Osteocyte (in vitro differentiated cells): ENCODE data around the gene SERPINB2. TPM values are rescaled to one million over a fixed set of nuclear protein-coding genes. Genes with fewer than 3 reads are reported as not detected.
"Not testable (repeated sequence)": the region's sequence is repeated elsewhere in the genome, so short reads cannot be mapped to it uniquely, and the experiment has no call there.

Experiments
- DNase-seq: peaks from one replicate; pipeline ENCODE4 v3.0.0; 2021; ENCODE audit warnings: mixed read lengths; ENCODE audit not compliant: unreplicated experiment; ENCODE audit errors: extremely low spot score
- H3K27ac Mint-ChIP-seq: one replicate; pipeline ENCODE4 v1.8.0; 2021; ENCODE audit warnings: mild to moderate bottlenecking, mixed read lengths; ENCODE audit not compliant: unreplicated experiment
- H3K27me3 Mint-ChIP-seq: one replicate; pipeline ENCODE4 v1.8.0; 2021; ENCODE audit warnings: mixed read lengths; ENCODE audit not compliant: unreplicated experiment
- H3K36me3 Mint-ChIP-seq: one replicate; pipeline ENCODE4 v1.8.0; 2021; ENCODE audit warnings: mixed read lengths; ENCODE audit not compliant: unreplicated experiment
- H3K4me1 Mint-ChIP-seq: one replicate; pipeline ENCODE4 v1.8.0; 2021; ENCODE audit warnings: mixed read lengths; ENCODE audit not compliant: unreplicated experiment
- H3K4me3 Mint-ChIP-seq: one replicate; pipeline ENCODE4 v1.8.0; 2021; ENCODE audit warnings: mild to moderate bottlenecking, moderate library complexity, mixed read lengths; ENCODE audit not compliant: unreplicated experiment
- H3K9me3 Mint-ChIP-seq: one replicate; pipeline ENCODE4 v1.8.0; 2021; ENCODE audit warnings: mixed read lengths; ENCODE audit not compliant: unreplicated experiment
- total RNA-seq: library from RNA; stranded (reverse); gene quantifications from 2 replicates; pipeline ENCODE4 v1.2.1, GENCODE V29; 2021
- TF ChIP-seq, protein P1 (sequence below): fragments of 200-600 bp; sonication (generic); IDR thresholded peaks from 2 replicates; pipeline ENCODE4 v1.5.0; 2021; ENCODE audit warnings: antibody characterized with exemption, mild to moderate bottlenecking, moderate library complexity

The SERPINB2 gene
- total RNA-seq, 1 donor from 2014 or later: not detected

GRCh38 chr18:63928331-63928730 is 40.8 kb downstream of the SERPINB2 start:
- Mint-ChIP-seq H3K4me1 (no peaks in the 10 kb centered on the region), H3K27me3 (peaks cover 34% of the 10 kb centered on the region), H3K36me3 (no peaks in the 10 kb centered on the region), H3K4me3 (no peak overlapping the region), H3K9me3 (no peaks in the 10 kb centered on the region), H3K27ac (no peak overlapping the region)
- no peak for DNase-seq
- TF ChIP-seq, protein P1, sequence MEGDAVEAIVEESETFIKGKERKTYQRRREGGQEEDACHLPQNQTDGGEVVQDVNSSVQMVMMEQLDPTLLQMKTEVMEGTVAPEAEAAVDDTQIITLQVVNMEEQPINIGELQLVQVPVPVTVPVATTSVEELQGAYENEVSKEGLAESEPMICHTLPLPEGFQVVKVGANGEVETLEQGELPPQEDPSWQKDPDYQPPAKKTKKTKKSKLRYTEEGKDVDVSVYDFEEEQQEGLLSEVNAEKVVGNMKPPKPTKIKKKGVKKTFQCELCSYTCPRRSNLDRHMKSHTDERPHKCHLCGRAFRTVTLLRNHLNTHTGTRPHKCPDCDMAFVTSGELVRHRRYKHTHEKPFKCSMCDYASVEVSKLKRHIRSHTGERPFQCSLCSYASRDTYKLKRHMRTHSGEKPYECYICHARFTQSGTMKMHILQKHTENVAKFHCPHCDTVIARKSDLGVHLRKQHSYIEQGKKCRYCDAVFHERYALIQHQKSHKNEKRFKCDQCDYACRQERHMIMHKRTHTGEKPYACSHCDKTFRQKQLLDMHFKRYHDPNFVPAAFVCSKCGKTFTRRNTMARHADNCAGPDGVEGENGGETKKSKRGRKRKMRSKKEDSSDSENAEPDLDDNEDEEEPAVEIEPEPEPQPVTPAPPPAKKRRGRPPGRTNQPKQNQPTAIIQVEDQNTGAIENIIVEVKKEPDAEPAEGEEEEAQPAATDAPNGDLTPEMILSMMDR: no peak

- H3K36me3 Mint-ChIP-seq, H3K4me1 Mint-ChIP-seq, H3K9me3 Mint-ChIP-seq, H3K4me3 Mint-ChIP-seq, H3K27ac Mint-ChIP-seq, DNase-seq: not testable (repeated sequence)
- peaks cover 34% of the 10 kb centered on the region for H3K27me3 Mint-ChIP-seq
These were observed 41.9 kb downstream of the SERPINB2 start for GRCh38 chr18:63929369-63929768.

GRCh38 chr18:63930773-63931354 is 43.4 kb downstream of the SERPINB2 start:
- H3K27ac Mint-ChIP-seq: no peak overlapping the region
- no peaks in the 10 kb centered on the region for H3K4me1 Mint-ChIP-seq
- no peaks in the 10 kb centered on the region for H3K36me3 Mint-ChIP-seq
- H3K4me3 Mint-ChIP-seq: no peak overlapping the region
- H3K9me3 Mint-ChIP-seq: no peaks in the 10 kb centered on the region
- no peak for DNase-seq
- H3K27me3 Mint-ChIP-seq: peaks cover 35% of the 10 kb centered on the region
- TF ChIP-seq, protein P1: no peak

DNA sequence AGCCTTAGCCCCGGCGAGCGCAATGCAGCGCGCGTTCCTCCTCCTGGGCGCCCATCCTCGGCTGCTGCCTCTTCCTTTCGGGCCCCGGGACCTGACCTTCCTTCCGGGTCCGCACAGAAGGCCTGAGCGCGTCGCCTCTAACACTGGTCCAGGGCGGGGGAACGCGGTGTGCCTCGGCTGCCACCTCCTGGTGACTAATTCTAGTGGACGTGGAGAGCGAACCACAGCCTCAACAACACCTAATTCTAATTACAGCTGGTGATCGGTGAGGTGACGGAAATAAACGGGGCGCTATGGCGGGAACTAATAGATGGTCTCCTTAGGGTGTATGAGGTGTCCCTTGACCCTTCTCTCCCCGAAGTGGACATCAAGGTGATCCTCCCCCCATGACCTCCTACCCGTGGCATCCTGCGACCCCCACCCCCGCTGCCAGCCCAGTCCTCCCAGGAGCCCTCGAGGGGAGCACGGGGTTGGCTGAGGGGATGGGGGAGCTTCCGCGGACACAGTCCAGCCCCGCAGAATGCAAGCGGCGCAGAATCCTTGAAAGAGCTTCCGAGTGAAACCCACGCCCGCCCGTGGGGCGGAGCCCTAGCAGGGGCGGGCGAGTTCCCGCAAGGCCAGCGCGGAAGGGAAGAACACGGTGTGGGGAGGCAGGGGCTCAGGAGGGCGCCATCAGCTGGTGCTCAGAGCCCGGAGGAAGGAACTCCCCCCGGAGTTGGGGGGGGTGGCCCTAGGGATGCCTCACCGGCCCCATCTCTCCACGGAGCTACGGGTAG is 48.8 kb downstream of the SERPINB2 start:
- no peak overlapping the region for H3K27ac Mint-ChIP-seq
- DNase-seq: peak; percentile 85
- no peaks in the 10 kb centered on the region for H3K36me3 Mint-ChIP-seq
- H3K4me3 Mint-ChIP-seq: peak overlapping the region; percentile 66
- peaks cover 19% of the 10 kb centered on the region for H3K27me3 Mint-ChIP-seq
- peaks cover 3% of the 10 kb centered on the region for H3K4me1 Mint-ChIP-seq
- no peaks in the 10 kb centered on the region for H3K9me3 Mint-ChIP-seq
- TF ChIP-seq, protein P1: peak; percentile 72

DNA sequence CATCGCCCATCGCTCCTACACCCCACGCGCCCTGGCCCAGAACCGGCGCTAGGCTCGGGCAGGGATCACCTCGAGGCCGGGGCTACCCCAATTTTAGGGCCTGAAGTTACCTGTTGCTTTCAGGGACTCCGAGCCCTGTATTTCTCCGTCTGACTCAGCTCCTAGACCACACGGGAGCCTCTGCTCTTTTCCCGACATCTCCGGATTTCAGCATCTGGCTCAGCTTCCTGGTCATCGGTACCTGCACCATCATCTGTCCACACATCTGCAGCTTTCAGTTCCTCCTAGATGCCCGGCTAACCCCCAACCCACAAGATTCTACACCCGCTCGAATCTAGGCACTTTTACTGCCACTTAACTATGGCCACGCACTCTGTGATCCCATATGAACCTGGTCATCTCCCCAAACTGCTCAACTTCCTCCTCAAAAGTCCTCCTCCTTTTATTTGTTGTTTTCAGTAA is 49.5 kb downstream of the SERPINB2 start:
- no peaks in the 10 kb centered on the region for H3K36me3 Mint-ChIP-seq
- H3K9me3 Mint-ChIP-seq: no peaks in the 10 kb centered on the region
- peaks cover 23% of the 10 kb centered on the region for H3K27me3 Mint-ChIP-seq
- TF ChIP-seq, protein P1: no peak
- H3K27ac Mint-ChIP-seq: no peak overlapping the region
- no peak overlapping the region for H3K4me3 Mint-ChIP-seq
- peaks cover 3% of the 10 kb centered on the region for H3K4me1 Mint-ChIP-seq
- no peak for DNase-seq
